Measurements from ENCODE around the gene FOXA1.

FOXA1 gene

DNA sequence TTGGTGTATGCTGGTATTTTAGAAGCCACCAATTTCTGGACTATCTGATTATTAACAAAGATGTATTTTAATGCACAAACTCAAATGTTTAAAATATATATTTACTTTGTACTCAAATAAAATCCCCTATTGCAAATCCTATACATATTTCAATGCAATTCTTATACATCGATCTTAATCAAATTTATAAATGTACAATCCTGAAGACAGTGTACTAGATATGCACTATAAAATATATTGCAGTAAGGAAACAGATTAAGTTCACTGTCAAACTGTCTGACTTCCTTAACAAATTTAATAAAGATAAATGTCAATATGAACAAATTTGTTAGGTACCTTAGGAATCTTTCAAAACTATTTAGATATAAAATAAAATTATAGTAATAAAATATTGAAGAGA is 43.9 kb downstream of the FOXA1 start:
- peak overlapping the region; percentile 16; the same call in 1 of the 2 replicates for H3K27ac ChIP-seq
- TF ChIP-seq, protein P1, sequence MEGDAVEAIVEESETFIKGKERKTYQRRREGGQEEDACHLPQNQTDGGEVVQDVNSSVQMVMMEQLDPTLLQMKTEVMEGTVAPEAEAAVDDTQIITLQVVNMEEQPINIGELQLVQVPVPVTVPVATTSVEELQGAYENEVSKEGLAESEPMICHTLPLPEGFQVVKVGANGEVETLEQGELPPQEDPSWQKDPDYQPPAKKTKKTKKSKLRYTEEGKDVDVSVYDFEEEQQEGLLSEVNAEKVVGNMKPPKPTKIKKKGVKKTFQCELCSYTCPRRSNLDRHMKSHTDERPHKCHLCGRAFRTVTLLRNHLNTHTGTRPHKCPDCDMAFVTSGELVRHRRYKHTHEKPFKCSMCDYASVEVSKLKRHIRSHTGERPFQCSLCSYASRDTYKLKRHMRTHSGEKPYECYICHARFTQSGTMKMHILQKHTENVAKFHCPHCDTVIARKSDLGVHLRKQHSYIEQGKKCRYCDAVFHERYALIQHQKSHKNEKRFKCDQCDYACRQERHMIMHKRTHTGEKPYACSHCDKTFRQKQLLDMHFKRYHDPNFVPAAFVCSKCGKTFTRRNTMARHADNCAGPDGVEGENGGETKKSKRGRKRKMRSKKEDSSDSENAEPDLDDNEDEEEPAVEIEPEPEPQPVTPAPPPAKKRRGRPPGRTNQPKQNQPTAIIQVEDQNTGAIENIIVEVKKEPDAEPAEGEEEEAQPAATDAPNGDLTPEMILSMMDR (IDR thresholded peaks at IDR 0.05), result no peak

DNA sequence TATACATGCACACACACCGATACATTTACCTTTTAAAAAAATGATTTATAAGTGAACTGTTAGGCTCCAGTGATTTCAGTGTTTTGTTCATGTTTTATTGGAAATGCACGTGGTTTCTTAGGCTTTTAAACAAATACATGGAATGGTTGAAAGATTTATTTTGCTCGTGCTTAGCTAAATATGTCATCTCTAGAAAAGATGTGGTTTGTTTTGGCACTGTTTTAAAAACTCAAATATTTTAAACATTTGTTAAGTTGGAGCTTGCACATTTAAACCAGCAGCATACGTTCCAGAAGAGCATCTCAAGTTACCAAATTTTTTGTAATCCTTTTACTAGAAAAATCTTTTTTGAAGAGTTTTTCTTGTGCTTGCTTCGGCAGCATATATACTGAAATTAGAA is 44.5 kb downstream of the FOXA1 start:
- H3K27ac ChIP-seq, result peak overlapping the region; percentile 16; the same call in 1 of the 2 replicates
- TF ChIP-seq ZFX (IDR thresholded peaks at IDR 0.05; ENCODE audit: borderline replicate concordance), result no peak
- TF ChIP-seq, protein P1 (IDR thresholded peaks at IDR 0.05), result no peak

DNA sequence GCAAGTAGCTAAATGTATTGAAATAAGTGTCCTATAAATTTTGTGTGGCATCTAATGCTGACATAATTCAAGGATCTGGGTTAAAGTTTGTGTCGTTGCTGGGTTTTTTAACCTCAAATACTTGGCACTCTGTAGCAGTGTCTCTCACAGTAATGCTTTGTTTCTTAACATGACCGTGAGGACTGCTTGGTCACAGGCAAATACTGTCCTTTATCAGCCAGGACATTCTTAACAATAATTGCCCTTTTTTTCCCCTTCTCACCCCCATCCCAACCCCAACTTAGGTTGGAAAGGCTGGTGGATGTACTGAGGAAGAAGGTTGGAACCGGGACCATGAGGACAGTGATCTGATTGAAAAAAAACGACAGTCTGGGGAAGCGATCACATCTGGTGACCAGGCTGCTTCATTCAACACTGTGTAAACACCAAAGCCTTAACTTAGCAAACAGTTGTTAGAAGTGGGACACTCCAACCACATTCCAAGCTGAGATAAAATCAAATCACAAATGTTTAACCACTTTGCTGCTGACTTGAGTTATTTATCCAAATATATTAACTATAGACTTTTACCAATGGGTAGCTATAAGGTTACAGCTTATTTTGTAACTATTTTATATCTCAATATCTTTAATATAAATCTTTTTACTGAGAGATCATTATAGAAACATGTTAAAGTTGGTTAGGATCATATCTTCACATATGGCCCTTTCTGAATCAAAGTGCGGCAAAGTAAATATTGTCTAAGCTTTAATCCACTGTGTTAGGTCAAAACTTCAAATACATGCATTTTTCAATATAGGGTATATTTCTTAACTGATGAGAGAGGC is 48.2 kb downstream of the FOXA1 start:
- H3K27ac ChIP-seq, result peak overlapping the region; percentile 84
- TF ChIP-seq, protein P1 (IDR thresholded peaks at IDR 0.05), result no peak
- no peak for TF ChIP-seq ZFX (IDR thresholded peaks at IDR 0.05; ENCODE audit: borderline replicate concordance)

DNA sequence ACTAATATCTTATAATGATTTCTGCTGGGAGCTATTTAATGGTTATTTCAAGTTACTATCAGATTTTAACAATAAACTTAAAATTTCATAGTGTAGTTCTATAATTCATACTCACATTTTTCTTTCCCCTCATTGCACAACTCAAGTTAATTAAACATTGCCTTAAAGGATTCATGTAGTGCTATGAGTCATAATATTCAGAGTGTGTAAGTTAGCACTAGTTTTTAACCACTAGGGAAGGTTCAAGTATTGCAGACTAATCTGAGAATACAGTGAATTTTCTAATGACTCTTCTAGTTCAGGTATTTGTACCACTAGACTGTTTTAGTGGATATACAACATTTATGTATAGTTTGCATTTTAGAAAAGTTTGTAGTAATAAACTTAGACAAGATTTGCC is 49.9 kb downstream of the FOXA1 start:
- peak overlapping the region; percentile 84 for H3K27ac ChIP-seq
- TF ChIP-seq, protein P1 (IDR thresholded peaks at IDR 0.05), result no peak
- TF ChIP-seq ZFX (IDR thresholded peaks at IDR 0.05; ENCODE audit: borderline replicate concordance), result no peak

DNA sequence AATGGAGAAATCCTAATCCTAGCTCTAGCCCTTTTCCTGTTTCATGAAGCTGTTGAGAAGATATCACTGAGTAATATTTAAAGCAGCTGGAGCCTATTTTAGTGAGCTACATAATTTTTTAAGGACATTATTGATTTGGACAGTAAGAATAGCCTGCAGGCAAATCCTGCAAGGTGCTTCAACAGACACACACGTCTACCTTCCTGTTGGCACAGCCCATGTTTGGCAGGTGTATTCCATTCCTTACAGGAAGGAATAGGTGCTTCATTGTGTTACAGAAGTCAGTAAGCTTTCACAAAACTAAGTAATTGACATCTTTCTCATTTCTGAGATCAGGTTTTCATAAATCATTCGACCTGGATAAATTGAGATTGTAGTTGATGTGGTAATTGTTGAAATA is 50.6 kb downstream of the FOXA1 start:
- H3K27ac ChIP-seq, result peak overlapping the region; percentile 84
- no peak for TF ChIP-seq ZFX (IDR thresholded peaks at IDR 0.05; ENCODE audit: borderline replicate concordance)
- TF ChIP-seq, protein P1 (IDR thresholded peaks at IDR 0.05), result no peak

DNA sequence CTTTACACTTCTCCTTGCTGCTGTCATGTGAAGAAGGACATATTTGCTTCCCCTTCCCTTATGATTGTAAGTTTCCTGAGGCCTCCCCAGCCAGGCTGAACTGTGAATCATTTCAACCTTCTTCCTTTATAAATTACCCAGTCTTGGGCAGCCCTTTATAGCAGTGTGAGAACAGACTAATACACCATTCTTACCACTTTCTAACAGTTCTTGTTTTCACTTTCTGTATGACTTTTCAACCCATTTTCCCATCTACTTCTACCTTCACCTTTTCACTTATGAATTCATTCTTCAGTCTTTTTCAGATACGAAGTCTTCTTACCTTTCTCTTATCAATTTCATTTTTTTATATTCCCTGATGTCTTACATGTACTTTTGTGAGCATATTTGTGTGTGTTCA is 55.1 kb downstream of the FOXA1 start:
- no peak overlapping the region for H3K27ac ChIP-seq
- TF ChIP-seq, protein P1 (IDR thresholded peaks at IDR 0.05), result no peak
- TF ChIP-seq ZFX (IDR thresholded peaks at IDR 0.05; ENCODE audit: borderline replicate concordance), result no peak

Data from 22Rv1 (cell line).